BLaER1 (cell line): ENCODE measurements around the gene FOXI3.

Source experiments
- H3K27ac ChIP-seq: shearing (Covaris generic); formaldehyde crosslinking; 2 replicates; pipeline ENCODE4 v1.8.1; 2022
- H3K27me3 ChIP-seq: shearing (Covaris generic); formaldehyde crosslinking; 2 replicates; pipeline ENCODE4 v1.8.1; 2022
- H3K36me3 ChIP-seq: shearing (Covaris generic); formaldehyde crosslinking; 2 replicates; pipeline ENCODE4 v1.8.1; 2022
- H3K4me1 ChIP-seq: shearing (Covaris generic); formaldehyde crosslinking; 2 replicates; pipeline ENCODE4 v1.8.1; 2022
- H3K4me2 ChIP-seq: shearing (Covaris generic); formaldehyde crosslinking; 2 replicates; pipeline ENCODE4 v1.8.1; 2022
- H3K4me3 ChIP-seq: shearing (Covaris generic); formaldehyde crosslinking; 2 replicates; pipeline ENCODE4 v1.8.1; 2022
- H3K9ac ChIP-seq: shearing (Covaris generic); formaldehyde crosslinking; 2 replicates; pipeline ENCODE4 v1.8.1; 2022
- H3K9me3 ChIP-seq: shearing (Covaris generic); formaldehyde crosslinking; 2 replicates; pipeline ENCODE4 v1.8.1; 2022
- H4K20me1 ChIP-seq: shearing (Covaris generic); formaldehyde crosslinking; 2 replicates; pipeline ENCODE4 v1.8.1; 2022
- Cebpa-rat ChIP-seq: shearing (Covaris generic); IDR thresholded peaks from 2 replicates; pipeline ENCODE4 v1.8.1; 2022

Gene FOXI3

DNA sequence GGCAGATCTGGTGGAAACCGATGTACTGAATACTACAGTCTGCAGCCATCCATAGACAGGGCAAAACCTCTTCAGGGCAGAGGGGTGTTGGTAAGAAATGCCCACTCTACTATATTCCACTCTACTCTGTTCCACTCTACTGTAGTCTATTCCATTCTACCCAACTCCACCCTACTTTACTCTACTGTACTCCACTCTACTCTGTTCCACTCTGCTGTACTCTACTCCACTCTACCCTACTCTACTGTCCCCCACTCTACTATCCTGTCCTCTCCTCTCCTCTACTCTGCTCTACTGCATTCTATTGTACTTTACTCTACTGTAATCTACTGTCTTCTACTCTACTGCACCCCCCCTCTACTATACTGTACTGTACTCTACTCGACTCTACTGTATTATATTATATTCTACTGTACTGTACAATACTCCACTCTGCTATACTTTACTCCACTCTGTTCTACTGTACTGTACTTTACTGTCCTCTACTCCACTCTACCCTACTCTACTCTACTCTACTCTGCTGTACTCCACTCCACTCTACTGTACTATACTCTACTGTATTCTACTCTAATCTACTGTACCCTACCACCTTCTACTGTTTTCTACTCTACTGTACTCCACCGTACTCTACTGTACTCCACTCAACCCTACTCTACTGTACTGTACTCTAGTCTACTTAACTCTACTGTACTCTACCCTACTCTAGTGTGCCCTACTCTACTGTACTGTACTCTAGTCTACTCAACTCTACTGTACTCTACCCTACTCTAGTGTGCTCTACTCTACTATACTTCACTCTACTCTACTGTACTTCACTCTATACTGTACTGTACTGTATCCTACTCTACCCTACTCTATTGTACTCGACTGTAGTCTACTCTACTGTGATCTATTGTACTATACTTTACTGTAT is 17.0 kb upstream of the FOXI3 start:
- TF ChIP-seq Cebpa-rat, result no peak
- Histone ChIP-seq H3K4me3 (no peak overlapping the region), H3K4me2 (no peak overlapping the region), H3K36me3 (no peaks in the 10 kb centered on the region), H3K9me3 (no peaks in the 10 kb centered on the region), H3K4me1 (no peaks in the 10 kb centered on the region), H3K9ac (no peak overlapping the region), H4K20me1 (no peaks in the 10 kb centered on the region), H3K27me3 (no peaks in the 10 kb centered on the region), H3K27ac (no peak overlapping the region)

DNA sequence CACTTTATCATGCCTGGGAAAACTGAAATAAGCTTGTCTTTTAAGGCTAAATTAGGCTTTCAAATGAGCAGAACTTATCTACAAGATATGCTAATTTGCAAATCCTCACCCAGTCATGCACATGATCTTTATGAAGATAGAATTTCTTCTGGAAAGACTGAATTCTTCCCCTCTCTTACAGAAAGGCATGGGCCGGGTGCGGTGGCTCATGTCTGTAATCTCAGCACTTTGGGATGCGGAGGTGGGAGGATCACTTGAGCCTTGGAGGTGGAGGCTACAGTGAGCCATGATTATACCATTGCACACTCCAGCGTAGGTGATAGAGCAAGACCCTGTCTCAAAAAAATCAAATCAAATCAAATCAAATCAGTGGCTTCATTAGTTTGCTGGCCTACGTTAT is 11.7 kb upstream of the FOXI3 start:
- H3K4me3 ChIP-seq, result no peak overlapping the region
- H3K9me3 ChIP-seq, result no peaks in the 10 kb centered on the region
- no peak overlapping the region for H3K9ac ChIP-seq
- TF ChIP-seq Cebpa-rat, result no peak
- H3K27ac ChIP-seq, result no peak overlapping the region
- H3K4me2 ChIP-seq, result no peak overlapping the region
- no peaks in the 10 kb centered on the region for H3K36me3 ChIP-seq
- no peaks in the 10 kb centered on the region for H3K4me1 ChIP-seq
- H4K20me1 ChIP-seq, result no peaks in the 10 kb centered on the region
- no peaks in the 10 kb centered on the region for H3K27me3 ChIP-seq

DNA sequence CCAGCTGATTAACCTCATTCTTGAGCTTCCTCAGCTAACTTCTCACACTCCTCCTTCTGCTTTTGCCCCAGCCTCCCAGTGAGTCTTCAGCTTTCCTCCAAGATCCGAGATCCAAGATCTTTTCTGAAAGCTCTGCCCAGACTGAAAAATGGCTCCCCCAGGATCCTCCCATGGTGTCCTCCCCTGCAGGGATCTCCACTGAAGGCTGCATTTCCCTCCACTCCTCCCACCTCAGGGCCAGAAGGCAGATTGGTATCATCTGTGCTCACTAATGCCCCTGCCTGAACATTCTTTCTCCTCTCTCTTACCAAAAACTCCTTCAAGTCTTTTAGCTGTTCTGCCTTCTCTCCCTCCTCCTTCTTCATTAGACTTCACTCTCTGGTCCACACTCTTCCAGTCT is 6.1 kb upstream of the FOXI3 start:
- Histone ChIP-seq H3K4me2 (no peak overlapping the region), H3K27me3 (peaks cover 13% of the 10 kb centered on the region), H3K9ac (no peak overlapping the region), H3K27ac (no peak overlapping the region), H4K20me1 (peaks cover 3% of the 10 kb centered on the region), H3K36me3 (no peaks in the 10 kb centered on the region), H3K4me3 (no peak overlapping the region), H3K4me1 (no peaks in the 10 kb centered on the region), H3K9me3 (no peaks in the 10 kb centered on the region)
- no peak for TF ChIP-seq Cebpa-rat

DNA sequence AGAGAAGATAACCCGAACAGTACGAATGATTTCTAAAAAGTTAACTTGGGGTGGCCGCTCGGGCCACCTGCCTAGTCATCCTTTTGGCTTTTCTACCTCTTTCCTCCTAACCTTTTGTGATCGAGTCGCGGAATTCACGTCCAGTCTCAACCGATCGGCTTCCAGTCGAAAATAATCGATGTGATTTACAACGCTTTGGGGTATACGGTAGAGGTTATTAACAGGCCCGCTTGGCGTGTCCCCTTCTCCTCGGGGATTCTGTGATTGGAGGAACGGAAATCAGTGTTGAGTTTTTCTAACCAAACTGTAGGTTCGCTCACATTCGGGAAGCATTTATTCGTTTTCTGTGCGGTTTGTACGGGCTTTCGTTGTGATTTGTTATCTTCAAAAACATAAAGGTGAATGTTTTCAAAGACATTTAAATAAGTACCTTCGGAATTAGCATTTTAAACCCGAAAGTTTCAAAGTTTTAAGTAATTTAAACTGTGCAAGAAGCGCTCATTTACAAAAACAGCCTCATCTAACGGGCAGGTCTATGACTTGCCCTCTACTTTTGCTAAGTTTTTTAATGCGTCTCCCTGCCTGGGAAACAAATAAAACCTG is 588 bp upstream of the FOXI3 start:
- Histone ChIP-seq H3K4me1 (peaks cover 6% of the 10 kb centered on the region; the same call in 1 of the 2 replicates), H4K20me1 (peaks cover 44% of the 10 kb centered on the region), H3K27me3 (peaks cover 68% of the 10 kb centered on the region), H3K9me3 (no peaks in the 10 kb centered on the region), H3K4me3 (no peak overlapping the region), H3K36me3 (no peaks in the 10 kb centered on the region), H3K9ac (no peak overlapping the region), H3K27ac (no peak overlapping the region), H3K4me2 (0 out of 2 replicates have a peak overlapping the region, but pooled peaks have one; percentile 30)
- TF ChIP-seq Cebpa-rat, result no peak

DNA sequence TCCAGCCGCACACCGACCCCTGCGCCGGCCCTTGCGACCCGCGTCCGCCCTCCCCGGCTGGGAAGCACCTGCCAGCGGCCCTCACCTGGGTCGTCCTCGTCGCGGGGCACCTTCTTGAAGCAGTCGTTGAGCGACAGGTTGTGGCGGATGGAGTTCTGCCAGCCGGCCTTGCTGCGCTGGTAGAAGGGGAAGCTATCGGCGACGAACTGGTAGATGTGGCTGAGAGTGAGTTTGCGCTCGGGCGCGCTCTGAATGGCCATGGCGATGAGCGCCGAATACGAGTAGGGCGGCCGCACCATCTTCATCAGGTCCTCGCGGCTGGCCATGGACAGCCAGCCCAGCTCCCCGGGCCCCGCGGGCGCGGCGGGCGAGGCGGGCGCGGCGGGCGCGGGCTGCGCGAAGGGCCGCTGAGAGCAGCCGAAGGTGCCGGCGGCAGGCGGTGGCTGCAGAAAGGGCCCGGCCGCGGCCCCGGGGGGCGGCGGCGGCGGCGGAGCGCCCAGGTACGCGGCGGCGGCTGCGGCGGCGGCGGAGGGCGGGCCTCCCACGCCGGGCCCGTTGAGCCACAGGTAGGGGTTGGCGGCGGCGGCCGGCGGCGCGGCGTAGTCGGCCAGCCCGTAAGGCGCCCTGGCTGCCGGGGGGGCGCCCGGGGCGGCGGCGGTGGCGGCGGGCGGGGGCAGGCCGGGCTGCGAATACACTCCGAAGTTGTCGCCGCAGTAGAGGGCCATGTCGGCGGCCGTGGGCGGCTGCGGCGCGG is 505 bp downstream of the FOXI3 start:
- Histone ChIP-seq H3K4me2 (peak overlapping the region; percentile 60), H3K9ac (no peak overlapping the region)
- TF ChIP-seq Cebpa-rat, result no peak

DNA sequence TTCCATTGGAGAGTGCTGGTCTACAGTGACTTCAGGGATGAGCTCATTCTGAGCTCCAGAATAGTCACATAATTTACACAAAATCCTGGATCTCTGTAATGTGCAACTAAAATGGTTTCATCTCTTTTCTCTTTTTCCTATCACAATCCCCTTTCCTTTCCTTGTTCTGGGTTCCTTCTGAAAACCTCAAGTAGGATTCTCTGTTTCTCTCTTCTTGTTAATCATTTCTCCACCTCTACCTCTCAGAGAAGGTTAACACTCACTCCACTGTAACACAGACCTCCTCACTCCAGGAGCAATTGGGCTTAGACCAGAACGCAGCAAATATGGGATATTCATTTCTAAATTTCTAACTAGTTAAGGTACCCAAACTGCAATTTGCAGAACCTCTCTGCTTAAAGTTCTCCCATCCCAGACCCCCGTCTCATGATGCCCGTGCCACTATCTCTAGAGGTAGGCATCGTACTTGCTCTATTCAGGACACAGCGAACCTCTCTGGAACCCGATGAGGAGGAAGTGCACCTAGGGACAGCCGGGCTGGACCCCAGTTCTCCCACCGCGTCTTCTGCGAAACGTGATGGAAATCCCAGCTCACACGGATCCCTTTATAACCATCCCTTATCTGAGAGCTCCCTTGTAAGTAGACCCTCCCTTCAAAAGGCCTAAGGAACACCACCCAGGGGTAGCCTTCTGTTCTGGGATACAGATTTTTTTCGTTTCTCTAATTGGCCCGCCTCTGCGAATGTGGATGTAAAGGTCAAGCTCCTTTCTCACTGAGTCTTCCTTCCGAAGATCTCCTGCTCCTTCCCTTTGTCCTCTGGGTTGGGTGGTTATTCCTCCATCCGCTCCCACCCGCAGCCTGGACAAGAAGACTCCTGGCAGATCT is 1.3 kb downstream of the FOXI3 start:
- H3K27ac ChIP-seq, result no peak overlapping the region
- no peak for TF ChIP-seq Cebpa-rat
- no peak overlapping the region for H3K4me2 ChIP-seq
- peaks cover 6% of the 10 kb centered on the region; the same call in 1 of the 2 replicates for H3K4me1 ChIP-seq
- no peak overlapping the region for H3K4me3 ChIP-seq
- H3K9me3 ChIP-seq, result no peaks in the 10 kb centered on the region
- H3K9ac ChIP-seq, result no peak overlapping the region
- H4K20me1 ChIP-seq, result peaks cover 47% of the 10 kb centered on the region
- peaks cover 72% of the 10 kb centered on the region for H3K27me3 ChIP-seq
- no peaks in the 10 kb centered on the region for H3K36me3 ChIP-seq

More for the DNA sequence above, 505 bp downstream of the FOXI3 start:
- Histone ChIP-seq H4K20me1 (peaks cover 47% of the 10 kb centered on the region), H3K9me3 (no peaks in the 10 kb centered on the region), H3K27me3 (peaks cover 72% of the 10 kb centered on the region), H3K27ac (no peak overlapping the region), H3K36me3 (no peaks in the 10 kb centered on the region), H3K4me3 (peak overlapping the region; percentile 52), H3K4me1 (peaks cover 6% of the 10 kb centered on the region; the same call in 1 of the 2 replicates)

DNA sequence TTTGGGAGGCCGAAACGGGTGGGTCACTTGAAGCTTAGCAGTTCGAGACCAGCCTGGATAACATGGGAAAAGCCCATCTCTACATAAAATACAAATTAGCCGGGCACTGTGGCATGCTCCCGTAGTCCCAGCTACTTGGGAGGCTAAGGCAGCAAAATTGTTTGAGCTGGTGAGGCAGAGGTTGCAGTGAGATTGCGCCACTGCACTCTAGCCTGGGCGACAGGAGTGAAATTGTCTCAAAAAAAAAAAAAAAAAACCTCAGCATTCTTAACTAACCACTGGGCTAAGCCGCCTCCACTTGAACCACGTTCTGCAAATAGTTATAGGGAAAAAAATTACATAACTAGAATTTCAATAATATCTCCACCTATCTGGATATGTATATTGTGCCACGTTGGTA is 2.3 kb downstream of the FOXI3 start:
- no peak overlapping the region for H3K4me3 ChIP-seq
- H3K27me3 ChIP-seq, result peaks cover 72% of the 10 kb centered on the region
- peaks cover 6% of the 10 kb centered on the region; the same call in 1 of the 2 replicates for H3K4me1 ChIP-seq
- no peaks in the 10 kb centered on the region for H3K36me3 ChIP-seq
- peaks cover 47% of the 10 kb centered on the region for H4K20me1 ChIP-seq
- no peak overlapping the region for H3K27ac ChIP-seq
- no peak for TF ChIP-seq Cebpa-rat
- no peaks in the 10 kb centered on the region for H3K9me3 ChIP-seq
- H3K4me2 ChIP-seq, result no peak overlapping the region
- no peak overlapping the region for H3K9ac ChIP-seq

DNA sequence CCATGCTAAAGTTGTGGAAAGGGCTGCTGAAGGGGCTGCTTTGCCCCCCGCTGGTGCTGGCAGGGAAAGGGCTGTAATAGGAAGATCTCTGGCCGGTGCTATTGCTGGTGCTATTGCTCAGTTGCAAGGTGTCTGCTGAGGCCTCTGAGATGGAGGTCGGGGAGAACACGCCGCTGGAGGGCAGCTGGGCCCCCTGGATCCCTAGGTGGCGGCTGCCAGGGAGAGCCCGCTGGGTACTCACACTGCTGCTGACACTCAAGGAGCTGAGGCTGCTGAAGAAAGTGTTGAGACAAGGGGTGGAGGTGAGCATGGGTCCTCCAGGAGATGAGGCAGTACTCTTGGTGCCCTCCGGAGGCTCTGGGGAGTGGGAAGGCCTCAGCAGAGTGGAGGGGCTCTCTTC is 4.2 kb downstream of the FOXI3 start:
- no peak for TF ChIP-seq Cebpa-rat
- Histone ChIP-seq H3K4me2 (no peak overlapping the region), H3K9me3 (no peaks in the 10 kb centered on the region), H3K4me3 (no peak overlapping the region), H3K27me3 (peaks cover 56% of the 10 kb centered on the region), H3K4me1 (peaks cover 5% of the 10 kb centered on the region; the same call in 1 of the 2 replicates), H3K9ac (no peak overlapping the region), H4K20me1 (peaks cover 39% of the 10 kb centered on the region), H3K36me3 (no peaks in the 10 kb centered on the region), H3K27ac (no peak overlapping the region)

DNA sequence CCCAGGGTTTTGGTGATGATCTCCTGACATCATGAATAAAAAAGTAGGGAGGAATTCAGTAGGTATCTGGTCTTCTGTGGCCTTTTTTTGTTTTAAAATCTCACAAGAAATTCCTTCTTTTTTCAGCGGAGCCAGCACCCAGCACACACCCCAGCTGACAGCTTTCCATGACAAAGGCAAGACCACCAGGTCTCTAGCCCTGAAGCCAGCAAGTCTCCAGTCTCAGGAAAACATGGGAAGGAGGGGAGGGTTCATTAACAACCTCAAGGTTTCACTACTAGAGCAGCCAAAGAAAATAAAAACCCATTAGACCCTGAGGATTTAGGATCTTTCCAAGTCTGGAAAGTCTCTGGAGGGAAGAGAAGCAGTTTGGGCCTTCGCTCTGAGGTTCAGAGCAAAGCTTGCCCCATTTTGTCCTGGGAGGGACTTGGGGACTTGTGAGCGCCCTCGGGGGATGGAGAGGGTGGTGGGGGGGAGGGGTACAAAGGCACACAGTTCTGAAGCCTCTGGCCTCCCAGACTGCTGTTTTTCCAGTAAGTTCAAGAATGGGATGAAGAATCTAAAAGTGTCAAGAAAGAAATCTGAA is 9.0 kb downstream of the FOXI3 start:
- H3K9ac ChIP-seq, result no peak overlapping the region
- no peak overlapping the region for H3K4me3 ChIP-seq
- H3K27ac ChIP-seq, result no peak overlapping the region
- peaks cover 6% of the 10 kb centered on the region; the same call in 1 of the 2 replicates for H4K20me1 ChIP-seq
- no peak for TF ChIP-seq Cebpa-rat
- H3K9me3 ChIP-seq, result no peaks in the 10 kb centered on the region
- no peaks in the 10 kb centered on the region for H3K4me1 ChIP-seq
- no peak overlapping the region for H3K4me2 ChIP-seq
- no peaks in the 10 kb centered on the region for H3K36me3 ChIP-seq
- H3K27me3 ChIP-seq, result peaks cover 7% of the 10 kb centered on the region
